ENCODE results near the gene FUOM. TPM values are rescaled to one million over a fixed set of nuclear protein-coding genes. Genes with fewer than 3 reads are reported as not detected.

FUOM gene
- total RNA-seq, result 13.1 and 18.7 TPM in 2 replicates

GRCh38 chr10:133357285-133358161 lies at the start of gene FUOM:
TSS of gene FUOM (minus strand) at chr10:133358019. CDS start at chr10:133358007, 12 bp downstream.
- peak; percentile 45 to 65 for DNase-seq (ENCODE audit: low read depth in 2 of 2)

DNA sequence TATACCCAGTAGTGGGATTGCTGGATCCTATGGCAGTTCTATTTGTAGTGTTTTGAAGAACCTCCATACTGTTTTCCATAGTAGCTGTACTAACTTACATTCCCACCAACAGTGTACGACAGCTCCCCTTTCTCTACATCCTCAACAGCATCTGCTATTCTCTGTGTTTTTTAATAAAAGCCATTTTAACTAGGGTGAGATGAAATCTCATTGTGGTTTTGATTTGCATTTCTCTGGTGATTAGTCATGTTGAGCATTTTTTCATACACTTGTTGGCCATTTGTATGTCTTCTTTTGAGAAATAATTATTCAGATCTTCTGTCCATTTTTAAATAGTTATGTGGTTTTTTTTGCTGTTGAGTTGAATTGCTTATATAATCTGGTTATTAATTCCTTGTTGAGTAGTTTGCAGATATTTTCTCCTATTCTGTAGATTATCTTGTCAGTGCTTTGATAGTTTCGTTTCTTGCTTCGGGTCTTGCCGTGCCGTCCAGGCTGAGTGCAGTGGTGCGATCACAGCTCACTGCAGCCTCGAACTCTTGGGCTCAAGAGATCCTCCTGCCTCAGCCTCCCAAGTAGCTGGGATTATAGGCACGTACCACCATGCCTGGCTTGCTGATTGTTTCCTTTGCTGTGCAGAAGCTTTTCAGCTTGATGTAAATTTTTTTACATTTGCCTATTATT lies 48.2 kb upstream of the FUOM start:
- no peak for DNase-seq (ENCODE audit: low read depth in 2 of 2)

DNA sequence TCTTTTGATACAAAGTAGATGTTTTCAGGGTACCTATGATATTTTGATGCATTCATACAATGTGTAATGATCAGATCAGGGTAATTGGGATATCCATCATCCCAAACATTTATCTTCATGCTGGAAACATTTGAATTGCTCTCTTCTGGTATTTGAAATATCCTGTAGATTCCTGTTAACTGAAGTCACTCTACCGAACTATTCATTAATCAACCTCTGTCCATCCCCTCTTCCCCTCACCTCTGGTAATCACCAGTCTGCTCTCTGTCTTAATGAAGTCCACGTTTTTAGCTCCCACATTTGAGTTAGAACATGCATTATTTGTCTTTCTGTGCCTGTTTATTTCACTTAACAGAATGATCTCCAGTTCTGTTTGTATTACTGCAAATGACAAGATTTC lies 47.5 kb upstream of the FUOM start:
- DNase-seq (ENCODE audit: low read depth in 2 of 2), result no peak

DNA sequence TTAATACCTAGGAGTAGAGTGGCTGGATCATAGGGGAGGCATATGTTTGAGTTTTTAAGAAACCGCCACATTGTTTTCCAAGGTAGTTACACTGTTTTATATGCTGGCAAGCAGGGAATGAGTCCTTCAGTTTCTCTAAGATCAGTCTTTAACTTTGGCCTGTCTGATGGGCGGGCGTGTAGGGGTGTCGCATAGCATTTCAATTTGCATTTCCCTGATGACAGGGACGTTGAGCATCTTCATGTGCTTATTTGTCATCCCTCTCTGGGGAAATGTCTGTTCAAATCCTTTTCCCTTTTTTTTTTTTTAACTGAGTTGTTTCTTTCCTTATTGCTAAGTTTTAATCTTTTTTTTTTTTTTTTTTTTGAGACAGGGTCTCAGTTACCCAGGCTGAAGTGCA lies 46.0 kb upstream of the FUOM start:
- DNase-seq (ENCODE audit: low read depth in 2 of 2), result no peak

DNA sequence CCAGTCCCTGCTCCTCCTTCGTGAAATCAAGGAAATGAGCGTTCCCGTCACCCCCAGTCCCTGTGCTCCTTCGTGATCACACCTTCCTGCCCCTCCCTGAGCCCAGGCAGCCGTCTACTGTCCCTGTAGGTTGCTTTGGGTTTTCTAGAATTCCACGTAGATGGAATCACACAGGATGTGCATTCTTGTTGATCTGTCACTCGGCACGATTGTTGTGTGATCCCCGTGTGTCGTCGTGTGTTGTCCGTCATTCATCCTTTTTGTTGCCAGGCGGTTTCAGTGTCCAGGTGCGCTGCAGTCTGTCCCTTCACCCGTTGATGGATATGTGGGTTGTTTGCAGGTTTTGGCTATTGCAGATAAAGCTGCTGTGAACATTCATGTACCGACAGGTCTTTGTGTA lies 45.5 kb upstream of the FUOM start:
- no peak for DNase-seq (ENCODE audit: low read depth in 2 of 2)

GRCh38 chr10:133401981-133402725 lies 44.3 kb upstream of the FUOM start:
- no peak for DNase-seq (ENCODE audit: low read depth in 2 of 2)

DNA sequence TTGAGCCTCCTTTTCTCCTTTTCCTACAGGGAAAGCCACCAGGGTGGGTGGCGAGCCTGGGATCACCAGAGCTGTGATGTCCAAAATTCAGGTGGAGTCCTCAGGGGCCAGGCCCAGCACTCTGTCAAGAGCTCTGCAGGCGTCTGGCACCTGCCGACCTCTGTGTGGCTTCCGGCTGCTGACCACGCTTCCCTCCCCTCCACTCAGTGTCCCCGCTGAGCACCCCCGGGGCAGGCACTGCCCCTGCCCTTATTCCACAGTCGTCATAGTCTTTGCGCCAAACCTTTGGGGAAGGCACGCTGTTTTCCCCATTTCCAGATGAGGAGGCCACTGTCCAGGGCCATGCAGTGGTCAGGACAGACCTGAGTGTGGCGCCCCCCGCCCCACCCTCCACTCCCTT lies 43.7 kb upstream of the FUOM start:
- DNase-seq (ENCODE audit: low read depth in 2 of 2), result no peak

DNA sequence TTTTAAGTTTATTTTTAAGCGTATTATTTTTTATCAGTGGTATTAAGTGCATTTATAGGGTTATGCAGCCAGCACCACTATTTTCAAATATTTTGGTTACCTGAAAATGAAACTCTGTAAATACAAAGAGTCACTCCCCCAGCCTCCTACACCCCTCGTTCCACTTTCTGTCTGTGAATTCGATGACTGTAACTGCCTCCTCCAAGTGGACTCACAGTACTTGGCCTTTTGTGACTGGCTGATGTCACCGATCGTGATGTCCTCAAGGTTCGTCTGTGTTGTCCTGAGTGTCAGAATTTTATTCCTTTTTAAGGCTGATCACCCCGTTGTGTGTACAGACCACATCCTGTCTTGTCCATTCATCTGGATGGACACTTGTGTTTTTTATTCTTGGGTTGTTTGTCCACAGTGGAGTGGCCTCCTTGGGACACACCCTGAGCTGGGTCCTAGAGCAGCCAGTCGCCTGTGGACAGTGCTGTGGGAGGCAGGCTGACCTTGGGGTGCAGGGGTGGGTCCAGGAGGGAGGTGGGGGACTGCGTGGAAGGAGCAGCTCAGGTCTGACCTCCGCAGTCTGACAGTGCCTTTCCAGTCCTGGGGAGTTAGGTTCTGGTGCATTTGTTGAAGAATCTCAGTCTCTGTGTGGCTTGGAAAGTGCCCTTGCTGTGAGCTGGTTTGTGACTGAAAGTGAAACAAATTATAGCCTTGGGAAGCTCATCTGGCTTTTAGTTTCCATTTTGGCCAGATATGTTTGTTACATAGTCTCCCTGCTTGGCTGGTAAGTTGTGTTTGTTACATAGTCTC lies 43.0 kb upstream of the FUOM start:
- no peak for DNase-seq (ENCODE audit: low read depth in 2 of 2)

GRCh38 chr10:133399123-133399601 lies 41.3 kb upstream of the FUOM start:
- no peak for DNase-seq (ENCODE audit: low read depth in 2 of 2)

GRCh38 chr10:133397938-133398337 lies 40.1 kb upstream of the FUOM start:
- DNase-seq (ENCODE audit: low read depth in 2 of 2), result no peak

- no peak for DNase-seq (ENCODE audit: low read depth in 2 of 2)
These were observed 38.3 kb upstream of the FUOM start for GRCh38 chr10:133396035-133396624.

DNA sequence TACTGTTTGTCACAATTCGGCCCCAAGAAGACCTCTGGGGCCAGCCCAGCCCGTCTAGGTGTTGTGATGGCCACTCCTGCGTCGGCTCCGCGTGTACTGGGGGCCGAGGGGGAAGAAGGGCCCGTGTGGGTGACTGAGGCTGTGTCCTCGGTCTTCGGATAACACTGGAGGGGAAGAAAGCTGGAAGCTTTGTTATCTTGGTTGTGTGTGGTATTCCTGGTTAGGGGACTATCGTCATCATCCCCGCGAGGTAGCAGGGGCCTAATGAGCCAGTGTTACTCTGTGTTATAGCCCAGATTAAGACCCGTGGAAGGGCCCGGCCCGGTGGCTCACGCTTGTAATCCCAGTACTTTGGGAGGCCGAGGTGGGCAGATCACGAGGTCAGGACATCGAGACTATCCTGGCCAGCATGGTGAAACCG lies 37.0 kb upstream of the FUOM start:
- no peak for DNase-seq (ENCODE audit: low read depth in 2 of 2)

GRCh38 chr10:133394064-133394663 lies 36.3 kb upstream of the FUOM start, which contains the start of gene MTG1:
TSS of gene MTG1 (plus strand) at chr10:133394157. CDS start at chr10:133394221, 64 bp downstream.
- peak; percentile 90 to 92 for DNase-seq (ENCODE audit: low read depth in 2 of 2)

- no peak for DNase-seq (ENCODE audit: low read depth in 2 of 2)
These were observed 35.7 kb upstream of the FUOM start for GRCh38 chr10:133393401-133394063.

DNA sequence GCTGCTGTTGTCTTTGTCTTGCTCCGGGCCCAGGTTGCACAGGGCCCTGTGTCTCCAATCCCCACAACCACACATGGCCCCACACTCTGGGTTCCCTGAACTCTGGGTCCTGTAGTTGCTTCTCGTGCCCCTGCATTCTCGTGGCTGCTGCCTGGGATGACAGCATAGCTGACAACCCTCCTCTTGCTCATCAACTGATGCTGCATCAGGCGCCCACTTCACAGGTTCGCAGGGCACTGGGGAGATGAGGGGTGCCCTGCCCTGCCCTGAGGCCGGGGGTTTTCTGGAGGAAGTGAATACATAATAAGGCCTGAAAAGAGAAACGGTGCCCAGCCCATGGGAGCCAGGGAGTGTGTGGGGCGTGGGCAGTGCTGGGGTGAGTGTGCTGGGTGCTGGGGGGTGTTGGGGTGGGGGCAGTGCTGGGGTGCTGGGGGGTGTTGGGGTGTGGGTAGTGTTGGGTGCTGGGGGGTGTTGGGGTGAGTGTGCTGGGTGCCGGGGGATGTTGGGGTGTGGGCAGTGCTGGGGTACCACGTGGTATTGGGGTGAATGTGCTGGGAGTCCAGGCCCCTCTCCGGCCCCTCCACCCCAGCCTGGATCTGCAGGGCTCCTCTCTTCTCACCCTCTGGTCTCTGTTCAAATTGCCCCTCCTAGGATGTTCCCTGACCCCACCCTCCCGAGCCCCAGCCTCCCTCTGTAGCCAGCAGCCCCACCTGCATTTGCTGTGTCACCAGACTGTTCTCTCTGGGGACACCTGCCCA lies 34.1 kb upstream of the FUOM start:
- no peak for DNase-seq (ENCODE audit: low read depth in 2 of 2)

DNA sequence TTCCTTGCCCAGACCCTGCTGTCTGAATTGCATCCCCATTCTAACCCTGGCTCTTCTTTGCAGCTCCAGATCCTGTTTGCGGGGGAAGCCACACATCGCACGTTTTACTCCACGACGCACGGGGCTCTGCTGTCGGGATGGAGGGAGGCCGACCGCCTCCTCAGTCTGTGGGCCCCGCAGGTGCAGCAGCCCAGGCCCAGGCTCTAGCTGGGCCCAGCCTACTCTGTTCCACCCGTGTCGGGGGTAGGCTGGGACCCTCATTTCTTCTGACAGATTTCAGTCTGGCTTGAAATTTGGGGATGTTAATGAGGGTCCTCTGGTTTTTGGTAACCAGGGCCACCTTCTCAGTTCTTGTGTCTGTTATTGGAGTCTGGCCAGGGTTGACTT lies 33.4 kb upstream of the FUOM start:
- DNase-seq (ENCODE audit: low read depth in 2 of 2), result no peak

DNA sequence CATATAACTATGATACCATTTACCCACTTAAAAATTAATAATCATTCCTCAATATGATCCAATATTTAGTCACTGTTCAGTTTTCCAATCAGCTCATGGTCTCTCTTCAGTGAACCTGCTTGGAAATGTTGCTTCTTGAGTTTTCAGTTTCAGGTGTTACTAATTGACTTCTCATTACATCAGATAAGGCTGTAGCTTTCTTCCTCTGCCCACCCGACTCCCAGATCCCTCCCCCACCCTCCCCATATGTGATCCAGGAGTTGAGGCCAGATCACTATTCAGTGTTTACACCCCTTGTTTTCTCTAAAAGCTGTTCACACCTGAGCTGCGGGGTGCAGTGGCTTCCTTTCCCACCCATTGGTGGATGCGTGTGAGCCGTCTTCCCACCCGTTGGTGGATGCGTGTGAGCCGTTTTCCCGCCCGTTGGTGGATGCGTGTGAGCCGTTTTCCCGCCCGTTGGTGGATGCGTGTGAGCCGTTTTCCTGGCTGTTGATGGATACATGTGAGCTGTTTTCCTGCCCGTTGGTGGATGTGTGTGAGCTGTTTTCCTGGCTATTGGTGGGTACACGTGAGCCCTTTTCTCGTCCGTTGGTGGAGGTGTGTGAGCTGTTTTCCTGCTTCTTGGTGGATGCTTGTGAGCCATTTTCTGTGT lies 32.9 kb upstream of the FUOM start:
- peak; percentile 25 to 42 for DNase-seq (ENCODE audit: low read depth in 2 of 2)

All from lung microvascular endothelial cell (primary cell).